K562 (cell line): Measurements from ENCODE around the gene ALK.

Experiments
- BRCA1 ChIP-seq, 2 experiments: fragments of 450-650 bp in 1 of 2; sonication (generic) in 1 of 2; formaldehyde crosslinking in 1 of 2; IDR thresholded peaks; 2 replicates each; pipeline versions ENCODE4 v1.5.0 to v1.6.1; 2017 to 2020; ENCODE audit warnings: mild to moderate bottlenecking in 1 of 2, missing genetic modification reagents in 1 of 2
- CTCF ChIP-seq, 3 experiments: IDR thresholded peaks in 2 of 3; conservative IDR thresholded peaks in 1 of 3; 2 replicates each; pipeline ENCODE4 v1.5.1; 2011 to 2012; ENCODE audit warnings: low read length in 3 of 3, mild to moderate bottlenecking in 3 of 3, control low read depth in 2 of 3, improper control_type of control experiment in 1 of 3, inconsistent platforms in 1 of 3, low read depth in 1 of 3, mixed read lengths in 1 of 3, moderate library complexity in 1 of 3; ENCODE audit not compliant: insufficient read depth in 2 of 3
- EP300 ChIP-seq: IDR thresholded peaks from 2 replicates; pipeline ENCODE4 v1.6.1; 2012; ENCODE audit warnings: low read length, improper control_type of control experiment
- HSF4 ChIP-seq: fragments of 250-450 bp; sonication (Bioruptor Pico); IDR thresholded peaks from 2 replicates; pipeline ENCODE4 v2.1.2; 2022; ENCODE audit warnings: mild to moderate bottlenecking, moderate library complexity, borderline replicate concordance
- MYC ChIP-seq, 2 experiments: fragments of 250-450 bp in 1 of 2; sonication (Bioruptor Pico) in 1 of 2; IDR thresholded peaks; 2 replicates each; pipeline versions ENCODE4 v1.5.1 to v1.6.1; 2012 to 2021; ENCODE audit warnings: low read depth in 2 of 2, borderline replicate concordance in 1 of 2, improper control_type of control experiment in 1 of 2, low read length in 1 of 2, mild to moderate bottlenecking in 1 of 2, moderate library complexity in 1 of 2
- REST ChIP-seq, 2 experiments: fragments of 450-650 bp; formaldehyde crosslinking in 1 of 2; IDR thresholded peaks; 2 replicates each; pipeline versions ENCODE4 v1.4.0 to v1.6.1; 2014 to 2020; ENCODE audit warnings: mild to moderate bottlenecking in 2 of 2, borderline replicate concordance in 1 of 2, low read depth in 1 of 2
- SMAD4 ChIP-seq: fragments of 250-450 bp; sonication (Bioruptor Pico); conservative IDR thresholded peaks from 2 replicates; pipeline ENCODE4 v1.8.0; 2021; ENCODE audit warnings: inconsistent platforms, mild to moderate bottlenecking, moderate library complexity
- SNAPC5 ChIP-seq: fragments of 250-450 bp; sonication (Bioruptor Pico); IDR thresholded peaks from 2 replicates; pipeline ENCODE4 v1.8.0; 2021; ENCODE audit warnings: moderate library complexity, mild to moderate bottlenecking, inconsistent platforms
- SP1 ChIP-seq: sonication (generic); formaldehyde crosslinking; IDR thresholded peaks from 2 replicates; pipeline ENCODE4 v1.8.1; 2022; ENCODE audit warnings: mild to moderate bottlenecking, missing genetic modification reagents
- STAT5B ChIP-seq: fragments of 250-450 bp; sonication (Bioruptor Pico); IDR thresholded peaks from 2 replicates; pipeline ENCODE4 v1.8.0; 2021; ENCODE audit warnings: mild to moderate bottlenecking, inconsistent platforms
- ZNF324 ChIP-seq: fragments of 250-450 bp; sonication (Bioruptor Pico); IDR thresholded peaks from 2 replicates; pipeline ENCODE4 v1.4.0; 2020; ENCODE audit warnings: mild to moderate bottlenecking

- TF ChIP-seq EP300: no peak
- TF ChIP-seq STAT5B (CRISPR knock-in tag): no peak
- no peak for TF ChIP-seq BRCA1 (IDR thresholded peaks at IDR 0.05)
- TF ChIP-seq BRCA1 (CRISPR knock-in tag; IDR thresholded peaks at IDR 0.05): no peak
- no peak for TF ChIP-seq MYC (IDR thresholded peaks at IDR 0.05; ENCODE audit: low read depth, low read length)
- no peak for TF ChIP-seq MYC (CRISPR knock-in tag; IDR thresholded peaks at IDR 0.05; ENCODE audit: borderline replicate concordance, low read depth)
- no peak for TF ChIP-seq HSF4 (CRISPR knock-in tag)
- TF ChIP-seq SMAD4 (CRISPR knock-in tag): no peak
- TF ChIP-seq ZNF324 (CRISPR knock-in tag): no peak
- no peak for TF ChIP-seq SNAPC5
- TF ChIP-seq REST (IDR thresholded peaks at IDR 0.05; ENCODE audit: borderline replicate concordance): no peak
- no peak for TF ChIP-seq REST (CRISPR knock-in tag; IDR thresholded peaks at IDR 0.05; ENCODE audit: low read depth)
- no peak for TF ChIP-seq CTCF (IDR thresholded peaks at IDR 0.05 in 2 of 3, conservative IDR thresholded peaks at IDR 0.05 in 1 of 3; ENCODE audit: insufficient read depth in 2 of 3, low read depth in 1 of 3, low read length in 3 of 3)
- no peak for TF ChIP-seq SP1 (CRISPR knock-in tag)
Observed at GRCh38 chr2:29270701-29271121, 650.7 kb downstream of the ALK start.
